NCI-H748 treated with DMSO at 0.1 percent for 48 hours (cell line): Measurements from ENCODE around the gene PSME3IP1.
"Not testable (repeated sequence)": the region's sequence is repeated elsewhere in the genome, so short reads cannot be mapped to it uniquely, and the experiment has no call there.

ENCODE experiments used
- DNase-seq: peaks from one replicate; lab custom pipeline; 2025; lab: John Stamatoyannopoulos, UW

PSME3IP1 gene

DNA sequence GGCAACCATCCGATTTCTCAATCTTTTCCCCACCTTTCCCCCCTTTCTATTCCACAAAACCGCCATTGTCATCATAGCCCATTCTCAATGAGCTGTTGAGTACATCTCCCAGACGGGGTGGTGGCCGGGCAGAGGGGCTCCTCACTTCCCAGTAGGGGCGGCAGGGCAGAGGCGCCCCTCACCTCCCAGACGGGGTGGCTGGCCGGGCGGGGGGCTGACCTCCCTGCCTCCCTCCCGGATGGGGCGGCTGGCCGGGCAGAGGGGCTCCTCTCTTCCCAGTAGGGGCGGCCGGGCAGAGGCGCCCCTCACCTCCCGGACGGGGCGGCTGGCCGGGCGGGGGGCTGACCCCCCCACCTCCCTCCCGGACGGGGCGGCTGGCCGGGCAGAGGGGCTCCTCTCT lies 14.5 kb upstream of the PSME3IP1 start:
- not testable (repeated sequence) for DNase-seq

DNA sequence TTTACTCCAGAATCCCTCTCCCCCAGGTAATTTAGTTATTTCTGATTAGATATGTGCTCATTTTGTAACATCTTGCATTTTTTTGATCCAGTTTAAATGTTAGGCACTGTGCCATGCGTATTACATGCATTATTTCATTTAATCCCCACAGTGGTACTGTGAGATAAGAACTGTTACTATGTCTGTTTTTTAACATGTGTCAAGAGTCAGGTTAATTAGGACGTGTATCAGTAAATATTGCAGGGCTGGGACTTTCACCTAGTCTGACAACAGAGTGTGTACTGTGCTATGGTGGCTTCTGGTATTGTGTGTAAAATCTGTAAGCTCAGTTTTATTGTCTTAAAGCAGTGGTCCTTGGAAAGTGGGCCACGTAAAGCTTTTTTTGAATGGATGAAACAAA lies 10.9 kb upstream of the PSME3IP1 start:
- DNase-seq, result no peak

DNA sequence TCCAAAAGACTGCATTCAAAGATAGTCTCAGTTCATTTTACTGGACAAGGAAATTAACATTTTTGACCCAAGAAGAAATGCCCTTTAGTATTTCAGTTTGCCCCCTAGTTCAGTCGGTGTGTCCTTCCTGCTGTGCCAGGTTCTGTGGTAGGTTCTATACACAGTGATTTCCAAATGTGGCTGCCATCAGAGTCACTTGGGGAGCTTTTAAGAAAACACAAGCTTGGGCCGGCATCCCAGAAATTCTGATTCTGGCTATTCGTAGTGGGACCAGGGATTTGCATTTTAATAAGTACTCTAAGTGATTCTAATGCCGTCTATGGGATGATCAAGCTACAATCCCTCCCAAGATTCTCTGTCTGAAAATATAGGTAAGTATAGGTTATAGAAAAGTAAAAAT lies 10.4 kb upstream of the PSME3IP1 start:
- DNase-seq, result no peak

- peak; percentile 0 for DNase-seq
Observed at GRCh38 chr16:57194512-57194911, 8.7 kb upstream of the PSME3IP1 start.

DNA sequence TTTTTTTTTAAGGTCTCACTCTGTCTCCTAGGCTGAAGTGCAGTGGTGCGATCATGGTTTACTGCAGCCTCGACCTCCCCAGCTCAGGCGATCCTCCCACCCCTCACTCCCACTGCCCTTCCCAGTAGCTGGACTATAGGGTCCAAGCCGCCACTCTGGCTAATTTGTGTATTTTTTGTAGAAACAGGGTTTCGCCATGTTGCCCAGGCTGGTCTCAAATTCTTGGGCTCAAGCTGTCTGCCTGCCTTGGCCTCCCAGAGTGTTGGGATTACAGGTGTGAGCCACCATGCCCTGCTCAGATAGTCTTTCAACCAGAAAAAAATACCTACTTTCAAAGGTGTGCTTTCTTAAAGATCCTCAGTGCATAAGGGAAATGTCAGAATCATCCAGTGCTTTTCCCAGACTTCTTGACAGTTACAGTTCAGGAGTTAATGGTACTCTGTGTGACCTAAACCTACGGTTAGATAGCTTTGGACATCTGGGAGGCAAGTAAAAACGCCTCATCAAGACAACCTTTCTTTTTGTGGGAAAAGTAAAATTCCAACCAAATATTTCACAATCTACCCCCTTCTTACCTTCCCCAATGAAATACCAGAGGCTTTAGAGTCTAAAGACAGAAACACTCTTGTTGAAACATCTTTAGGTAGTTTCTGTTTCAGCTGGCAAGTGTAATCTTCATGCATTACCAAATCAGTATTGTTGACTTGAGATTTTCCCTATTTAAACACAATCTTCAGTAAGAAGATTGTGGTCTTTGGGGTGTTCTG lies 7.1 kb upstream of the PSME3IP1 start:
- DNase-seq, result no peak

GRCh38 chr16:57192146-57192545 lies 6.3 kb upstream of the PSME3IP1 start:
- DNase-seq, result no peak

DNA sequence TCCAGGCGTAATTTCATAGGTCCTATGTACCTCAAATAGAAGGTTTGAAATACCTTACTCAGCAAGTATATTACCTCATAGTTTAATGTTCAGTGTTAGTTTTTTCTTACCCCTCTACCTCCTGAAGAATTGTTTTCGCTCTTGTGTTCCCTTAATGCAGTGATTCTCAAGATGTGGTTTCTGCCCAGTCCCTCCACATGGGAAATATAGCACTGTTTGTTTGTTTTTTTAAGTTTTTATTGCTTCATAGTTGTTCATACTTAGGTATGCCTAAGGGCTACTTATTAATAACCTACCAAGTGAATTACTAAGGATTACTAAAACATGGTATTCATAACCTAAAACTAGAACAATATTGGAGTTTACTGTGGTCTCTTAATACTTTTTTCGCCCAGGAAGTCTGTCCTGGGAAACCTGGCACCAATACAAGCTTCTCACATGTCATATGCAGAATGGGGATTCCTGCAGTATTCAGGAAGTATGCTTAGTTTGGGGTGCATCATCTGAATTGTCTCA lies 5.3 kb upstream of the PSME3IP1 start:
- DNase-seq, result no peak

DNA sequence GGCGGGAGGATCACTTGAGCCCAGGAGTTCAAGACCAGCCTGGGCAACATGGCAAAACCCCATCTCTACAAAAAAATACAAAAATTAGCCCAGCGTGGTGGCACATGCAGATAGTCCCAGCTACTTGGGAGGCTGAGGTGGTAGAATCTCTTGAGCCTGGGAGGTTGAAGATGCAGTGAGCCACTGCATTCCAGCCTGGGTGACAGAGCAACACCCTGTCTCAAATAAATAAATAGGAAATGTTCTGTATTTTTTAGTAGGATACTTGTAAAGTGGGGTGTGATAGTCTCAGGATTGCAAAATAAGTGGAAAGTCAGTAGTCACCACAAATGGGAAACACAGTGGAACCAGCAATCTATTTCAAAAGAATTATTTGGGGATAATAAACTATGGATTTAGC lies 4.3 kb upstream of the PSME3IP1 start:
- DNase-seq, result no peak

- not testable (repeated sequence) for DNase-seq
Observed at GRCh38 chr16:57189527-57189926, 3.7 kb upstream of the PSME3IP1 start.

- DNase-seq, result no peak
Observed at GRCh38 chr16:57188711-57189002, 2.8 kb upstream of the PSME3IP1 start.

DNA sequence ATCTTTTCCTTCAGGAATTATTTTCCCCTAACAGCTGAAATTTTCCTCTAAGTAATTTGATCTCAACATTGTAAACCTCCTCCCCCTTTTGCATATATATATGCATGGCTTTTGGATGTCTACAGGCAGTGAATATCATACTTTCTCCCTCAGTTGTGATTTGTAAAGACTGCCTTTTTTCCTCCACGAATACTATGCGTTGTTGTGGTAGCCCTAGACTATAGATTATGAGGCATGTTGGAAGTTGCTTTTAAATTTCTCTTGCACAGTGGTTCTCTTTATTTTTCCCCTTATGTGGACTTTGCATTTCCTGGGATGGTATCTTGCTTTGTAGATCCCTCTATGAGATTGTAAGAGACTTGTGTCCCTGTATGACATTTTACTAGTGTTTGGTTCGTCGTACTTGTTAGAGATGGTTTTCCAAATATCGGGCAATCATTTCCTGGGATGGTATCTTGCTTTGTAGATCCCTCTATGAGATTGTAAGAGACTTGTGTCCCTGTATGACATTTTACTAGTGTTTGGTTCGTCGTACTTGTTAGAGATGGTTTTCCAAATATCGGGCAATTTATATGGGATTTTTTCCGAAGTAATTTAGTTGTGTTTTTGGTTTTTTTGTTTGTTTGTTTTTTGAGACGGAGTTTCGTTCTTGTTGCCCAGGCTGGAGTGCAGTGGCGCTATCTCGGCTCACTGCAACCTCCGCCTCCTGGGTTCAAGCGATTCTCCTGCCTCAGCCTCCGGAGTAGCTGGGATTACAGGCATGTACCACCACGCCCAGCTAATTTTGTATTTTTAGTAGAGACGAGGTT lies 2.3 kb upstream of the PSME3IP1 start:
- not testable (repeated sequence) for DNase-seq

DNA sequence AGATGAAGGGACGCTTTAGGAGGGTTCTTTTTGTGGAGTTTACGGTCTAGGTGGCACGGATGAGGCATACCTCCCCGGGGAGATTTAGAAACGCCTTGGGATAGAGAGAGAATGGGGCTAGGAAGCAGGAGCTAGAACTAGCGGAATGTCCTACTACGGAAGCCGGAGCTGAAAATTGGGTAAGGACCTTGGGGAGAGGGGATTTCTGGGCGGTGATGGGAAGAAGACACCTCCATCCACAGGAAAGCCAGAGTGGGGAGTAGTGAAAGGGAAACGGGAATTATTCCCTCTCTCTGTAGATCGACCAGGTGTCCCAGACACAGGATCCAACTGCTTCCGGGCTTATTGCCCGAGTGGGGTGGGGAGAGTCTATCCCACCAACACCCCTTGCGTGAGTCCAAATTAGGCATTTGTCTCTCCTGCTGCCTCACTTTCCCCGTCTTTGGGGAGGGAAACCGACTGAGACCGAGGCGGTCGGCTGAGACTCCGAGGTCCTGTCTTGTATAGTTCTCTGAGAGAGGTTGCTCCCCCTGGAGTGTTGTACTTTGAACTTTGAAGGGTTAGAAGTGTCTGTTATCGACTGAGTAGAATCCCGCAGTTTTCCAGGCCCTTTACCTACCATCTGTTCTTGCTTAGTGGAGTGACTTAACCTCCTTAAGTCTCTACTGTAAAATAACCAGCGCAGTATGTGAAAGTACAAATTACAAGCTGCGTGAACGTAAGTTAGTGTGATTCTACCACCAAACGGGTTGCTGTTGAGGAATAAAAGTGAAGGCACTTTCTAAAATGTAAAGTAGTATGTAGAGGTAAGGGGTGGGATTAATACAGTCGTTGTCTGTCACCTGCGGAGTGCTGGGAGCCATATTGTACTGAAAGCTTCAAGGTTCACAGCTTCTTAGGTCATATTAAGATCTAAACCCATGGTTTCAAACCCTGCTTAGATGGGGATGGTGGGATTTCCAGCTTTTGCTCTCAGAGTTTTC lies 1.3 kb upstream of the PSME3IP1 start:
- no peak for DNase-seq

DNA sequence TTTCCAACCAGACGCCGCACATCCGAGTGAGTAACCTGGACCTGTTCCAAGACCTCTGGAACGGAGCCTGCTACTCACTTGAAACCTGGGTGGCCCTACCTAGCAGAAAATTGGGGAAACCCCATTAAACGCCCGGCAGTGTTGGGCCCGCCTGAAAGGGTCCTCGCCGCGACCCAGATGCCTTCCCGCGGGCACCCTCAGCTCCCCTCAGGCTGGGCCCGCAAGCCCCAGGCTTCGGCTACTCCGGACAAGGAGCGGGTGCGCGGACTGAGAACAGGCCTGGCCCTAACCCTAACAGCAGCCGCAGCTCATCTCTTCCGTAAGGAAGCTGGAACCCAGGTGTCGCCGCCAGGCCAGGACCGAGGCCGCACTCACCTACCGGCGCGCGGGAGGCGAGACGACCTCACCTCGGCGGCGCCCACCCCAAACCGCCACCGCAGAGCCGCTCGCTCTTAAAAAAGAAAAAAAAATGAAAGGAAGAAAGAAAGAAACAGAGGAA lies 344 bp downstream of the PSME3IP1 start:
- no peak for DNase-seq

DNA sequence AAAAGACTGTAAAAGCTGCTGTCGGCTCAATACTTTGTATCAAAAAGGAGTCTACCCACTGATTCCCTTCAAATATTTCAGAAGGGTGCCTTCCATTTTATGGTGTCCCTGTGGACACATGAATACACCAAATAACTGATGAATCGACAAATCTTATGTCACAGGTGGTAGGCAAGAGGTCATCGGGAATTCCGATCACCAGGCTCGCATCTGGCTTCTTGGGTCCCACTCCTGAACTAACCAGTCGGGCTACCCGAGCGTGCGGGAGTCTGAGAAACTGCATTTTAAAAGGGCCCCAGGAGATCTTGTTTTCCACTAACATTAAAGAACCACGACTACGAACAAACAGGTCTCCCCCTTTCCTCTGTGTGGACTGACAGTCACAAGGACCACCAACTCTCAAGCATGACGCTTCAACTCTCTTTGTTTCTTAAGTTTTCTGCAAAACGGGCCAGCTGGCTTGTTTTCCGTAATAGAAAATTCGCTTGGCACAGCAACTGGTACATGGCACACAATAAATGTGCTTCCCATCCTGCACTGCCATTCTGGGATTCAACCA lies 873 bp downstream of the PSME3IP1 start:
- no peak for DNase-seq

DNA sequence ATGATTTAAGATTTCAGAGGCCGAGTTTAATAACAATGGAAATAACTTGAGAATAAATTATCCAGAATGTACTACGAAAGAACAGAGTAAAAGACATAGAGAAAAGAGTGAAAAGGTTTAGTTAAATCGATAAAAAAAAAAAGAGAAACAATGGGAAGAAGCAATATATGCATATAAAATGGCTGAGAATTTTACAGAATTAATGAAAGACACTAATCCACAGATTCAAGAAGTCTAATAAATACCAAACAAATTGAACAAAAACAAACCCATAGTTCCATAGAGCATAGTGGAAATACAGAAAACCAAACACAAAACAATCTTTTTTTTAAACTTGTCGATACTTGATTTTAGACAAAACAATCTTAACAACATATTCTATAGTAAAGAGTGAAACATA lies 1.7 kb downstream of the PSME3IP1 start:
- DNase-seq, result no peak

GRCh38 chr16:57179215-57179828 lies 6.5 kb downstream of the PSME3IP1 start:
- DNase-seq, result no peak

GRCh38 chr16:57178793-57179212 lies 7.0 kb downstream of the PSME3IP1 start:
- DNase-seq, result no peak

DNA sequence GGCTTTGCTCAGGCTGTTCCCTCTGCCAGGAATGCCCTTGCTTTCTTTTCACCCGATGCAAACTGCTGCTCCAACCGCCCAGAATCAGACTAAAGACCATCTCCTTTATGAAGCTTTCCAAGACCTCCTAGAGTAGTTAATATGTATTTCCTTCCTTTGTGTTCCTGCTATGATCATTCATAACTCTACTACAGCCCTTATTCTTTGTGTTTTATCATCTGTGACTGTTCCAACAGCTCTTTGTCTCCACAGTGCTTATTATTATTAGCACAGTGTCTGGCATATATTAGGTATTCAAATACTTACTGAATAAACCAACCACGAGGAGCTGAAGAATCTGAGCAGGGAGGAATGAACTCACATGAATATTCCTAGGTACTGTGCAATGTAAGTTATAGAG lies 7.6 kb downstream of the PSME3IP1 start:
- DNase-seq, result no peak

DNA sequence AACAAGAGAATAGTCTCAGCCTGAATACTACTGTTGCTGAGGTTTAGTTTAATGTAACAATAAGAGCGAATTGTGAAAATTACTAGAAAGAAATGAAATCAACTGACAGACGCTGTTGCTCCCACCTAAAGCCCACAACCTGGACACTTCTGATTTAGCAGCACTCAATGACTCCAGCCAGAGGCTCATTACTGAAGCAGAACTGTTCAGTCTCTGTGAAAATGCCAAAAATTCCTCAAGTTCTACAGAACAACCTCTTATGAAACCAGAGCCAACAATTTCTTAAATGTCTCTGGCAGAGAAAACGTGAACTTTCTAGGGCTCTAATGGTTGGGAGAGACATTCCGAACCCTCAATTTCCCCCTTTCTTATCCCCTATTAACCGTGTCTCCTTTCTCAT lies 9.9 kb downstream of the PSME3IP1 start:
- no peak for DNase-seq

- no peak for DNase-seq
Observed at GRCh38 chr16:57172721-57173290, 13.0 kb downstream of the PSME3IP1 start.

DNA sequence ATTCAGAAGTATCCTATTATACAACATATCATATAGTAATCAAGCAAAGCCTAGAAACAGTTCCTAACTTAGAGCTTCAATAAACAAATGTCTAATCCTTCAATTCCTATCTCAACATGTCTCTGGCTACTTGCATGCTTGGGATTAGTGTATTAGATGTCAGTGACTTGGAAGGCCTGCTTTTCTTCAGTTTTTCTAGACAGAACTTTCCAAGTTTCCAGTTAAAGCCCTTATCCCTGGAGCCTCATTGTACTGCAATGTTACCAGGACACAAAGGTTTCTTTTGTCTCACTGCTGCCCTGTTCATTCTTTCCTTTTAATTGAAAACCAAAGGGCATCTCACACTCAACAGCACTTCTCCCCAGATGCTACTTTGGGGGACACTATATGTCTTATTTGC lies 16.5 kb downstream of the PSME3IP1 start:
- no peak for DNase-seq
